ENCODE measurements around the gene HHIPL1. TPM values are rescaled to one million over a fixed set of nuclear protein-coding genes. Genes with fewer than 3 reads are reported as not detected.

Gene HHIPL1
- total and polyA plus RNA-seq, 5 donors: 0.75 to 3.4 (median 2.0) TPM

DNA sequence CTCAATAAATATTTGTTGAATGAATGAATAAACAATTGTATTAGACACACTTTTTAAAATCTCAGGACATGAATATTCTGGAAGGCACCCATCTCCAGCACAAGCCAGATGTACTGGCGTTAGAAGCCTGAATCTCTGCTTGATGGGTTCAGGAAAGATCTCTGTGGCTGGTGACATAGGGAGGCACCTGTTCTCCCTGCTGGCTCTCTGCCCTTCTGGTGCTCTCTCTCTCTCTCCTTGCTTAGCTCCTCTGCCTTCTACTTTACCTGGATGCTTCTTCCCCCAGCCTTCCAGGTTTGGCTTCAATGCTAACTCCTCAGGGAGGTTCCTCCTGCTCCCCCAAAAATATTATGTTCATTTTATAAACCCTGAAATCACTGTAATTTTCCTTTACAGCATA lies 40.7 kb downstream of the HHIPL1 start:
- Histone ChIP-seq H3K4me1 (ENCODE audit: control insufficient read depth, insufficient read depth, low read length) (peaks cover 2% of the 10 kb centered on the region), H3K4me3 (ENCODE audit: low read length) (no peak overlapping the region), H3K27me3 (ENCODE audit: control insufficient read depth, insufficient read depth) (no peaks in the 10 kb centered on the region), H3K9me3 (ENCODE audit: control insufficient read depth, low read length) (no peaks in the 10 kb centered on the region), H3K27ac (ENCODE audit: low read length) (no peak overlapping the region)
- no peak for ATAC-seq
- intact Hi-C loops (cut with DNase I): no loop called here
- 58% methylated on average over 1 of the region's 1 CpG for WGBS
- DNase-seq: no peak

DNA sequence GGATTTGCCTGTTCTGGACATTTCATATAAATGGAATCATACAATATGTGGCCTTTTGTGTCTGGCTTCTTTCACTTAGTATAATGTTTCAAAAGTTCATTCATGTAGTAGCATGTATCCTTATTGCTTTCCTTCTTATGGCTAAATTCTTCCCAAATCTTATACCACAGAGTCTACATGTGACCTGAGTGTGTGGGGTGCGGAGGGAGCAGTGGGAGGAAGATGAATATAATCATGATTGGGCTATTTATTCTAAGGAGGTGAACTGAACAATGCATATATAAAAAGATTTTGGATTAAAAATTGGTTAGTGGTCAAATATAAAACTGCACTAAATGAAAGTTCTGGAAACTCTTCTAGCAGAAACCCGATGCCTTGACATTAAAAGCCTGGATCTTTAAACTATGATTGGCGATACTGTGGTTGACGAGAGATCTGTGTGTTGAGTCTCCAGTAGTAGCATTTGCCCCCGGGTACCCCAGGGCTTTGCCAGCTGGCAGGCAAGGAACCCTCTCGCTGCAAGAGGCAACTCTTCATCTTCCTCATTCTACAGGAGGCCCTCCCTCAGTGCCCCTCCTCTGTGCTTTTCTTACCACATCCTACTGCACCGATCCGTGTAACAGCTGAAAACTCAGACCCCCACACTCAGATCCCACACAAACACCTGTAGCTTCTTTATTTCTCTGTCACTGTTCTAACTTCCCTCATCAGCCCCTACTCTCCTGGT lies 41.8 kb downstream of the HHIPL1 start:
- Histone ChIP-seq H3K4me1 (ENCODE audit: control insufficient read depth, insufficient read depth, low read length) (peaks cover 2% of the 10 kb centered on the region), H3K27me3 (ENCODE audit: control insufficient read depth, insufficient read depth) (no peaks in the 10 kb centered on the region), H3K9me3 (ENCODE audit: control insufficient read depth, low read length) (no peaks in the 10 kb centered on the region), H3K4me3 (ENCODE audit: low read length) (no peak overlapping the region), H3K27ac (ENCODE audit: low read length) (no peak overlapping the region)
- ATAC-seq (no peak), DNase-seq (no peak)
- WGBS: 85% methylated on average over 8 of the region's 8 CpGs
- intact Hi-C loops (cut with DNase I): no loop called here

DNA sequence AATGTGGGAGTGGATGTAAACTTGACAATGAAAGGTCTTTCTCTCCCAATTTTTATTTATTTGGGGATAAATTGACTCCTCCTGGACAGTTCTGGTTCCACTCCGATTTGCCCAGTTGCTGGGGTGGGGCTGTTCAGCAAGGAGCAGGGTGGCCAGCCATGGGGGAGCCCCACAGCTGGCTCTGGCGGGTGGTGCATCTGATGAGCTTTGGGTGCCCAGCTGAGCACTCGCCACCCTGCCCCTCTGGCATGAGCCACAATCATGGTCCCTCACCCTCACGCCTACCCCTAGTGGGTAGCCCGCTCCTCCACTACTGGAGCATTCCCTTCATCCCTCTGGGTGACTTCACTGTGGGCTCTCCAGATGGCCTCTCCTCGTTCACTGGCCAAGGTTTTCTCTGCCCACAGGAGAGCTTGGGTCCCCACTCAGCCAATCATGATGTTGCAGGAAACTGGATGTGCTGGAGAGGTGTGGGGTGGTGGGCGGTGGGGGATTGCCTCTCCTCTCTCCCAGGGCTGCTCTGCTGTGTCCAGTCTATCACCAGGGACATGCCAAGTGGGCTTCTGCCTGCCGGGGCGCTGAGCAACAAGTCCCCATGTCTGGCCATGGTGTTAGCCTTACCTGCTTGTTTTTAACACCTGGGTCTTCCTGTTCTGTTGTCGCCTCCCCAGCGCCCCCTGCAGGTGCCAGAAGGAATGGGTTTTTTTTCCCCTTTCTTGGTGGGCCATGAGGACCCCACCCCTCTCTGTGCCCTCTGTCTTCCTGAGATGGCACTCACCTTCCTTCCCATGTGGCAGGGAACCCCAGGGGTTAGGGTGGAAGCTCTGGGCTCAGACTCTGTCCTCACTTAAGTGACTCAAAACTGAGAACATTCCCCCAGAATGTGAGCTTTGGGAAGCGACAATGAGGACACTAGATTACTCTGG lies 42.6 kb downstream of the HHIPL1 start:
- DNase-seq (no peak), ATAC-seq (no peak)
- Histone ChIP-seq H3K27ac (ENCODE audit: low read length) (no peak overlapping the region), H3K27me3 (ENCODE audit: control insufficient read depth, insufficient read depth) (no peaks in the 10 kb centered on the region), H3K4me1 (ENCODE audit: control insufficient read depth, insufficient read depth, low read length) (peaks cover 2% of the 10 kb centered on the region), H3K9me3 (ENCODE audit: control insufficient read depth, low read length) (no peaks in the 10 kb centered on the region), H3K4me3 (ENCODE audit: low read length) (no peak overlapping the region)
- WGBS: 67% methylated on average over 12 of the region's 12 CpGs
- intact Hi-C loops (cut with DNase I): no loop called here

DNA sequence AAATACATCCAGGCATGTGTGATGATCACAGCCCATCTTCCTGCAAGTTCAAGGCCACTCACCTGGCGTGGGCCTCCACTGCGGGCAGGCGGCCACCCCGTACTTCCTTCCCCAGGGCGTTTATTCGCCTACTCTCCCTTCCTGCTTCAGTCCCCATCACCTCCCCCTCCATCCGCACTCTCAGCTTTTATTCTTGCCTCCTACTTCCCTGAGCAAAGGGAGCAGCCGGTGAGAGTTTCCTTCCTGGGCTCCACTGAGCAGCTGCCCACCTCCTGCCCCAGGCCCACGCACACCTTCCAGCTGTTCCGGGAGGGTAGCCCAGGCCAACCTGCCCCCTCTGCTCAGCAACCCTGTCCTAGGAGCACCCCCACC lies 43.3 kb downstream of the HHIPL1 start:
- intact Hi-C loops (cut with DNase I): no loop called here
- DNase-seq (no peak), ATAC-seq (no peak)
- no peaks in the 10 kb centered on the region for H3K27me3 ChIP-seq (ENCODE audit: control insufficient read depth, insufficient read depth)
- WGBS: 50% methylated on average over 10 of the region's 10 CpGs
- no peak overlapping the region for H3K4me3 ChIP-seq (ENCODE audit: low read length)
- H3K4me1 ChIP-seq (ENCODE audit: control insufficient read depth, insufficient read depth, low read length): no peaks in the 10 kb centered on the region
- no peak overlapping the region for H3K27ac ChIP-seq (ENCODE audit: low read length)
- H3K9me3 ChIP-seq (ENCODE audit: control insufficient read depth, low read length): no peaks in the 10 kb centered on the region

DNA sequence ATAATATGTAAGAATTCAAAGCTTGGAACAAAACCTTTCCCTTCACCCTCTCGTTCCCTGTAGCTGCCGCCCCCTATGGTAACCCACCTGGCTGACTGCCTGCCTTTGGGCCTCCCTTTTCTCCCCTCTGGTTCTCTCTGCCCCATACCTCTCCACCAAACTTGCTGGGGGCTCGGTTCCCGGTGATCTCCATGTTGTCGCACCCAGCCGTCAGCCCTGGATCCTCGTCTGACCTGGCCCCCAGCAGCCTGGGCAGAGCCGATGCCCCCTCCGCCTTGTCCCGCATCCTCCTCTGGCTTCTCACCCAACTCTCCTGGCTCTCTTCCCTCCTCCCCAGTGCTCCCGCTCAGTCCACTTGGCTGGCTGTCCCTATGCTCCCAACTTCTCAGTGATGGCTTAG lies 43.7 kb downstream of the HHIPL1 start:
- 79% methylated on average over 11 of the region's 11 CpGs for WGBS
- intact Hi-C loops (cut with DNase I): no loop called here

DNA sequence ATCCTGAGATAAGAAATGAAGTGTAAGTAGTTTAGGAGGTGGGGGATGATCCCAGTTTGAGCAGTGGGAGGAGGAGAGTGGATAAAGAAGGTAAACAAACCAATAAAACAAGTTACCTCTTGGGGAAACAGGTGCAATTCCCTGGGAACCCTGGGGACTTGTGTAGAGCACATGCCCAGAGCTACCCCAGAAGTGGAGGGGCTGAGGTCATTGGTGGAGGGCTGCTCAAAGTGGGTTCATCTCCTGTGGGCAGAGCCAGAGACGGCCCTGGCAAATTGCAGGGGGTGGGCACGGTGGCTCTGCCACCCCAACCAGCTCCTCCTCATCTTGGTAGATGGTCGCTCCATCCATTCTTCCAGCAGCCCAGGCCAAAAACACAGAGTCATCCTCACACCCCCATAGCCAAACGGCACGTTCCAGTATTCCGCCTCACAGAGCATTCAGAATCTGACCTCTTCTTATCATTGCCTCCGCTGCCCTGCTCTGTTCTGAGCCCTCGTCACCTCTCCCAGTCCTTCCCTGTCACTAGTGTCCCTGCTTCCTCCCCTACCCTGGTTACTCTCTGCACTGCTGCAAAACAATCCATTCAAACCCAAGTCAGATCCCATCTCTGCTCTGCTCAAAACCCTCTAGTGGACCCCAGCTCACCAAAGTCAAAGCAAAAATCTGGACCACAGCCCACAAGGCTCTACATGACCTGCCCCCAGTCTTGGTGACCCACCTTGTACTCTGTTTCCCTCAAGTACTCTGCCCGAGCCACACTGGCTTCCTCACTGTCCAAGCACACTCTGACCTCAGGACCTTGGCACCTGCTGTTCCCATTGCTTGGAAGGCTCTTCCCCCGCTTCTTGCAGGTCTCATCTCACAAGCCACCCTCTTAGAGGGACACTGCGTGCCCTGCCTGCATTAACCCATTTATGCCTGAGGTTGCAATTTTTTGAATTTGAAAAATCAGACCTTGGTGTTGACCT lies 44.6 kb downstream of the HHIPL1 start:
- H3K4me3 ChIP-seq (ENCODE audit: low read length): no peak overlapping the region
- no peaks in the 10 kb centered on the region for H3K9me3 ChIP-seq (ENCODE audit: control insufficient read depth, low read length)
- DNase-seq: no peak
- WGBS: 83% methylated on average over 11 of the region's 11 CpGs
- intact Hi-C loops (cut with DNase I): no loop called here
- H3K27ac ChIP-seq (ENCODE audit: low read length): no peak overlapping the region
- ATAC-seq: no peak
- H3K4me1 ChIP-seq (ENCODE audit: control insufficient read depth, insufficient read depth, low read length): no peaks in the 10 kb centered on the region
- no peaks in the 10 kb centered on the region for H3K27me3 ChIP-seq (ENCODE audit: control insufficient read depth, insufficient read depth)

More for the DNA sequence above, 43.7 kb downstream of the HHIPL1 start:
- no peaks in the 10 kb centered on the region for H3K4me1 ChIP-seq (ENCODE audit: control insufficient read depth, insufficient read depth, low read length)
- no peak overlapping the region for H3K4me3 ChIP-seq (ENCODE audit: low read length)
- ATAC-seq (no peak), DNase-seq (no peak)
- H3K27ac ChIP-seq (ENCODE audit: low read length): no peak overlapping the region
- no peaks in the 10 kb centered on the region for H3K9me3 ChIP-seq (ENCODE audit: control insufficient read depth, low read length)
- no peaks in the 10 kb centered on the region for H3K27me3 ChIP-seq (ENCODE audit: control insufficient read depth, insufficient read depth)

DNA sequence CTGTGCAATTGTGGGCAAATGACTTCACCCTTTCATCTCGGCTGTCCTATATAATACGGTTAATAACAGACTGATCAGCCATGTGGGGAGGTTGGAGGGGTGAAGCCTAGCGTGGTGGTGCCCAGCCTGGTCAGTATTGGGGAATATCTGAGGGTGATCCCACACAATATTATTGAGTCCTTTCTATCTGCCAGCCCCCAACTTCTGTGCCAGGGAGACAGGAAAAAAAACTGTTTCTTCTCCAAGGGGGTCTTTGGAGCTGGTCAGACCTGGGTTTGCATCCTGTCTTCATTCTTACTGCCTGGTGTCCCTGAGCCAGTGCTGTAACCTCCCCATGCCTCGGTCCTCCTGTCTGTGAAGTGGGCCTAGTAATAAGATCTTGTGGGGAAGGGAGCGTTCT lies 45.7 kb downstream of the HHIPL1 start:
- Histone ChIP-seq H3K4me1 (ENCODE audit: control insufficient read depth, insufficient read depth, low read length) (no peaks in the 10 kb centered on the region), H3K27ac (ENCODE audit: low read length) (no peak overlapping the region), H3K4me3 (ENCODE audit: low read length) (no peak overlapping the region), H3K9me3 (ENCODE audit: control insufficient read depth, low read length) (no peaks in the 10 kb centered on the region), H3K27me3 (ENCODE audit: control insufficient read depth, insufficient read depth) (no peaks in the 10 kb centered on the region)
- ATAC-seq (no peak), DNase-seq (no peak)
- intact Hi-C loops (cut with DNase I): no loop called here
- 85% methylated on average over 5 of the region's 5 CpGs for WGBS

DNA sequence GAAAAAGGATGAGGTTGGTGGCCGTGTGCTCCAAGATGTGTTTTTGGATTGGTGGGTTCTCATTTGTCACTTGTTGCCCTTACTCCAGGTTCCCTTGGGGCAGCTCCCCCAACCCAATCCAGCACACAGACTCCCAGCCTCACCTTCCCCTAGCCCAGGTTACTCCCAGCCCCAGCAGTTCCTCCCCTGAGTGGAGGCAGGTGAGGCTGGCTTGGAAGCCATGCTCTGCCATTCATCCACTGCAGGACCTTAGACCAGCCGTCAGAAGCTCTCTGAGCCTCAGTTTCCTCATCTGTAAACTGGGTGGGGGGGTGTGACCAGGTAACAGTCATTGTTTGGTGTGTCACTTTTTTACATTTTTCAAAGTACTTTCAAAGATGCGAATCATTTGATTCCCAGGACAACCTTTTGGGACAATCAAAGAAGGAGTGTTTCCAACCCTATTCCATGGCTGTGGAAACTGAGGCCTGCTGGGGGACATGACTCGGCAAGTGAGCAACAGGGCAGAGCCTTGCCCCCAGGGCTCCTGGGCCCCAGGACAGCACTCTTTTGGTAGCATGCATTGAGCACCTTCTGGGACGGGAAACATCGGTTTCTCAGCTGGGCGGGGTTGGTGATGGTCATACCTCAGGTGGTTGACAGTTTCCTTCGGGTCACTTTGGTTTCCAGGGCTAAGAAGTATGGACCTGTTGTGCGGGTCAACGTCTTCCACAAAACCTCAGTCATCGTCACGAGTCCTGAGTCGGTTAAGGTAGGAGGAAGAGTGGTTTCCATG lies 46.4 kb downstream of the HHIPL1 start:
- intact Hi-C loops (cut with DNase I): no loop called here
- Histone ChIP-seq H3K4me1 (ENCODE audit: control insufficient read depth, insufficient read depth, low read length) (no peaks in the 10 kb centered on the region), H3K27ac (ENCODE audit: low read length) (no peak overlapping the region), H3K4me3 (ENCODE audit: low read length) (no peak overlapping the region), H3K27me3 (ENCODE audit: control insufficient read depth, insufficient read depth) (no peaks in the 10 kb centered on the region), H3K9me3 (ENCODE audit: control insufficient read depth, low read length) (no peaks in the 10 kb centered on the region)
- DNase-seq: no peak
- ATAC-seq: no peak
- 91% methylated on average over 13 of the region's 13 CpGs for WGBS

DNA sequence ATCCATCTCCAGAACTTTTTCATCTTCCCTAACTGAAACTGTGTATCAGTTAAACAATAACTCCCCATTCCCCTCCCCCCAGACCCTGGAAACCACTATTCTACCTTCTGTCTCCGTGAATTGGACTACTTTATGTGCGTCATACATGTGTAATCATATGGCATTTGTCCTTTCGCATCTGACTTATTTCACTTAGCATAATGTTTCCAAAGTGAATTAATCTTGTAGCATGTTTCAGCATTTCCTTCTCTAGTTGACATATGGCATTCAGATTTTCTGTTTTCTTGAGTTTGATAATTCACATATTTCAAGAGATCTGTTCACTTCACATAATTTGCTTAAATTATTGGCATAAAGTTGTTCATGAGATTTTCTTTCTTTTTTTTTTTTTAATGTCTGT lies 49.0 kb downstream of the HHIPL1 start:
- DNase-seq (no peak), ATAC-seq (no peak)
- intact Hi-C loops (cut with DNase I): no loop called here
- 93% methylated on average over 3 of the region's 3 CpGs for WGBS
- H3K9me3 ChIP-seq (ENCODE audit: control insufficient read depth, low read length): no peaks in the 10 kb centered on the region
- H3K27ac ChIP-seq (ENCODE audit: low read length): no peak overlapping the region
- H3K27me3 ChIP-seq (ENCODE audit: control insufficient read depth, insufficient read depth): no peaks in the 10 kb centered on the region
- H3K4me1 ChIP-seq (ENCODE audit: control insufficient read depth, insufficient read depth, low read length): no peaks in the 10 kb centered on the region
- no peak overlapping the region for H3K4me3 ChIP-seq (ENCODE audit: low read length)

DNA sequence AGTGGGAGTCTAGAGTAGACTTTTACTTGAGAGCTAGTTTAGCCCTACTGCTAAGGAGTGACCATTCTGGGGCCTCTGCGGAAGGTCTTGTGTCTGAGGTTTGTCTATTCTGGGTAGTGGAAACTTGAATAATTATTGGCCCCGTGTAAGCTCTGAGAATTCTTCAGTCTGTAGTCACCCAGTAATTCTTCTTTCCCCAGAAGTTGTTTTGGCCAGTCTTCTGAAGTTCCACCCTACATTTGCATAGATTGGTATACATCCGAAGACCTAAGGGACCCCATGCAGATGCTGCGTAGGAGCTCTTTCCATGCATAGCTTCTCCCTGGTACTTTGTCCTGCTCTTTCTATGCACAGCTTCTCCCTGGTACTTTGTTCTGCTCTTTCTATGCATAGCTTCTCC lies 52.0 kb downstream of the HHIPL1 start:
- Histone ChIP-seq H3K27me3 (ENCODE audit: control insufficient read depth, insufficient read depth) (no peaks in the 10 kb centered on the region), H3K27ac (ENCODE audit: low read length) (no peak overlapping the region), H3K4me3 (ENCODE audit: low read length) (no peak overlapping the region), H3K9me3 (ENCODE audit: control insufficient read depth, low read length) (no peaks in the 10 kb centered on the region), H3K4me1 (ENCODE audit: control insufficient read depth, insufficient read depth, low read length) (no peaks in the 10 kb centered on the region)
- intact Hi-C loops (cut with DNase I): no loop called here
- DNase-seq: no peak
- no peak for ATAC-seq
- 92% methylated on average over 4 of the region's 4 CpGs for WGBS

All from right cardiac atrium (tissue), 5 donors.